ENCODE data around the gene MPO.

The MPO gene

GRCh38 chr17:58306131-58306951 is 25.6 kb upstream of the MPO start:
- no peak for DNase-seq

- no peak for DNase-seq
These were observed 24.9 kb upstream of the MPO start for GRCh38 chr17:58305626-58306025.

GRCh38 chr17:58304750-58305486 is 24.2 kb upstream of the MPO start:
- DNase-seq = no peak

GRCh38 chr17:58303971-58304749 is 23.4 kb upstream of the MPO start:
- peak; percentile 84 for DNase-seq

- DNase-seq = peak; percentile 57
These were observed 22.3 kb upstream of the MPO start for GRCh38 chr17:58302919-58303585.

GRCh38 chr17:58302171-58302918 is 21.6 kb upstream of the MPO start:
- DNase-seq = no peak

GRCh38 chr17:58301504-58302150 is 20.9 kb upstream of the MPO start:
- no peak for DNase-seq

- no peak for DNase-seq
These were observed 19.6 kb upstream of the MPO start for GRCh38 chr17:58300336-58300735.

GRCh38 chr17:58294034-58294433 is 13.3 kb upstream of the MPO start:
- DNase-seq = no peak

- no peak for DNase-seq
These were observed 10.5 kb upstream of the MPO start for GRCh38 chr17:58291246-58291645.

- no peak for DNase-seq
These were observed 9.1 kb upstream of the MPO start for GRCh38 chr17:58289869-58290268.

- no peak for DNase-seq
These were observed 4.7 kb upstream of the MPO start for GRCh38 chr17:58285422-58285810.

GRCh38 chr17:58284613-58285421 is 4.1 kb upstream of the MPO start:
- DNase-seq = no peak

- DNase-seq = no peak
These were observed 3.2 kb upstream of the MPO start for GRCh38 chr17:58283674-58284612.

- no peak for DNase-seq
These were observed 1.7 kb upstream of the MPO start for GRCh38 chr17:58282442-58282841.

- DNase-seq = no peak
These were observed 826 bp upstream of the MPO start for GRCh38 chr17:58281511-58282011.

GRCh38 chr17:58279736-58280479 is 827 bp downstream of the MPO start:
- DNase-seq = no peak

- no peak for DNase-seq
These were observed 1.6 kb downstream of the MPO start for GRCh38 chr17:58279016-58279711.

Measured in activated effector memory CD4-positive, alpha-beta T cell treated with anti-CD3 and anti-CD28 coated beads, Interleukin-2, amount 50 U/mL, for 16 hours (primary cell).